HG03442 (cell line): Measurements from ENCODE around the gene CEP83.
"Not testable (repeated sequence)": the region's sequence is repeated elsewhere in the genome, so short reads cannot be mapped to it uniquely, and the experiment has no call there.

Experiments used
- ATAC-seq: cut with Tn5 transposase; IDR thresholded peaks from one replicate; pipeline ENCODE4 v1.9.1; 2021; ENCODE audit warnings: mild to moderate bottlenecking, moderate library complexity; ENCODE audit not compliant: unreplicated experiment

CEP83 gene

DNA sequence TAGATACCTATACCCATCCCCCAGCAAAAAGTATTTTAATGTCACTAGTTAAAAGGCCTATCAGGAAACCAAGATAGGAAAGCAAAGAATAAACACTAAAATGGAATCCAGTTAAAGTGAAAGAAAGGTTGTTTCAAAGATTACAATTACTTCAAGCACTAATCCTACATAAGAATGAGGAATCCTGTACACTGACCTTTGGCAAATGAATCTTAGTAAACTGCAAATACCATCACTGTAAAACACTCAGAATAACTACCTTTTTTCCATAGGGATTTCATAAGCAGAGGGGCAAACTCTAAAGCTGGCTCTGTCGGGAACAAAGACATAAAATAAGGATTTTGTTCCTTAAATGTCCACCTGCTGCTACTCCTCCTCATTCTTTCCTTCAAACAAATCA, 25.9 kb downstream of the CEP83 start:
- no peak for ATAC-seq

DNA sequence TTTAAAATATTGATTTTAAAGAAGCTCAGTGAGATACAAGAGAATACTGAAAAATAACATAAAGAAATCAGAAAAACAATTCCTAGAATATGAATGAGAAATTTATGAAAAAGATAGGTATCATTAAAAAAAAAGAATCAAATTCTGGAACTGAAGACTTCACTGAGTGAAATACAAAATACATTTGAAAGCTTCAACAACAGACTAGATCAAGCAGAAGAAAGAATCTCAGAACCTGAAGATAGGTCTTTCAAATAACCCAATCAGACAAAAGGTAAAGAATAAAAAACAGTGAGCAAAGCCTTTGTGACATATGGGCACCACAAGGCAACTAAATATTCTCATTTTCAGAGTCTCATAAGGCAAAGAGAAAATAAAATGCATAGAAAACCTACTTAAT, 29.4 kb downstream of the CEP83 start:
- no peak for ATAC-seq

DNA sequence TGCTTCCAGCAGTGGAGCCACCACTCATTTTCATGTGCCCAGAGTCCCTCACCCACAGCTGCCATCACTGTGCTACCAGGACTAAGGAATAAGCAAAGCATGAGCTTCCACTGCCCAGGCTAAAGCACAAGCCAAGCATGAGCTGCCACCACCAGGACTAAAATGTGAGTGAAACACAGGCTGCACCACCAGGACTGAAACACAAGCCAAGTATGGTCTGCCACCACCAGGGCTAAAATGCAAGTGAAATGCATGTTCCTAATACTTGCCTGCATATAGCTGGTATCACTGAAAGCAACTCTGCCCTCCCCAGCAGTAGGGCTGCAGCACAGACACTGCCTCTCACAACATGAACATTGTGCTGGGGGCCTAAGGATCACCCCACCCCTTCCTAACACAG, 30.0 kb downstream of the CEP83 start:
- ATAC-seq, result no peak

DNA sequence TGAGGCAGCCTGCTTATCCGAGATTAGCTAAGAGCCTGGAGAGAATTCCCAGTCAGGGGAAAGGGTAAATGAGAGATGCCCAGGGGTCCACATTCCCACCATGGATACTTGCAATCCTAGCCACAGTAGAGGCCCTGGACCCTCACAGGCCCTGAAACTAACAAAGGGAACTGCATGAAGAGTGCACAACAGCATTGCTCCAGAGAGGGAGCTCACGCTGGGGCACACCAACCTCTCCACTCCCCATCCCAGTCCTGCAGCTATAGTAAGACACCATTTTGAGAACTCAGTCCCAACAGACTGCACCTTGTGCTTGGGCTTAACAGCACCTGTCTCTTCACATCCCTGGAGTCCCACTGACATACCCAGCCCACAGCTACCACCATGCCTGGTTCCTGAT, 30.5 kb downstream of the CEP83 start:
- no peak for ATAC-seq

DNA sequence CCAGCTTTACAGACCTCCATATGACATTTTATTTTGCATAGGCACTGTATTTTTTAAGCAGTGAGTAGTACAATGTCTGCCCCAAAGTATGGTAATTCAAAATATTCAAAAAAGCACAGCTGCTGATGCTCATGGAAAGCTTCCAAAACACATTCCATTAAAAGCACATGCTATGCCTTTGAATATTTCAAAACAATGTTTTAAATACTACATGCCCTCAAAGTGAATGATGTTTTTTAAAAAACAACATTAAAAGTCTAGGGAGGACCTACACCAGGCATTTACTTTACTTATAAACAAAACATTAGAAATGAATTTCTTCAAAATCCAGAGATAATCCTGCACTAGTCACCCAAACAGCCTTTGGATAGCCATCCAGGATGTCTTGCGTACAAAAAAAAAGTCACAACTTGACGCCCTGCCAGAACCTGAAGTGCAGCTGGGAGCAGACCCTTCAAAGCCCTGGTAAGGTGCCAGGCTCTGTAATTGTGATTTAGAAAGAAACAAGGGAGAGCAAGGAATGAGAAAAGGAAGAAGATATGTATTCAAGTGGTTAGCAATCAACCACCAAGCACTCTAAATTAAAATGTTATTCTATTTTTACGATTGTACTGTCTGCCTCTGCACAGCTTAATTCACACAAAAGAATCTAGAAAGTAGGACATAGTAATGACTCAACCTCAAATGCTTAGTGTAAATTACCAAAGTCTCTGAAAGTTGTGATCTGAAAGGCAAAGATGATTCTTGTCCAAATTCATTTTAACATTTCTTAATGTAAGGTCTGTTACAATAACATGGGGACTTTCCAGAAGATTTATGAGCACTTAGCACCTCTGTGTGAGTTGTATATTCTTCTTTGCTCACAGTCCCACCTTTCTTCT, 31.9 kb downstream of the CEP83 start:
- ATAC-seq, result no peak

DNA sequence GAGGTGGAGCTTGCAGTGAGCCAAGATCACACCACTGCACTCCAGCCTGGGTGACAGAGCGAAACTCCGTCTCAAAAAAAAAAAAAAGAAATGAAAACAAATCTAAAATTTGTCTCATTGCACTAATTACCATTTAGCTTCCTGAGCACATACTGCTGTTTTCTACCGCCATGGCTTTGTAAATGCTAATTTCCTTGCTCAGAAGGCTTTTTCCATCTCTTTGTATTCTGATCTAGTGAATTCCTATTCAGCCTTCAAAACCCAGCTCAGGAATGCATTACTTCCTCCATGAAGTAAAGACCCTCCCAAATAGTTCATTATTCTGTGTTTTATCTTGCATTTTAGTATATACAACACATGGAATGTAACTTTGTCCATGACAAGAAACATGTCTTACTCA, 33.6 kb downstream of the CEP83 start:
- no peak for ATAC-seq

DNA sequence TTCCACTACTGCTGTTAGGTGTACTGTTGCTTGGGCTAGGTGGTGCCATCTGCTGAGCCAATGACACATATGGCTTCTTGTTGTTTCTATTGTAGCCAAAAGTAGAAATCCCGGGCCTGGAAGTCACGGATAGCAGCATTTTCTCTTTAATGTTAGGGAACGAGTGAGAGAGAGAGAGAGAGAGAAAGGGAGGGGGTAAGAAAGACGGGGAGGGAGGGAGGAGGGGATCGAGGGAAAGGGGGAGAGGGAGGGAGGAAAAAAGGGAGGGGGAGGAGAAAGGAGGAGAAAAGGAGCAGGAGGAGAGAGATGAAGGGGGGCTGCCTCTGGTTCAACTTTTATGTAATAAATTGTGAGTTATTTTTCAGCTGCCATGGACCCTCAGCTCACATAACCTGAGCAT, 34.8 kb downstream of the CEP83 start:
- not testable (repeated sequence) for ATAC-seq

DNA sequence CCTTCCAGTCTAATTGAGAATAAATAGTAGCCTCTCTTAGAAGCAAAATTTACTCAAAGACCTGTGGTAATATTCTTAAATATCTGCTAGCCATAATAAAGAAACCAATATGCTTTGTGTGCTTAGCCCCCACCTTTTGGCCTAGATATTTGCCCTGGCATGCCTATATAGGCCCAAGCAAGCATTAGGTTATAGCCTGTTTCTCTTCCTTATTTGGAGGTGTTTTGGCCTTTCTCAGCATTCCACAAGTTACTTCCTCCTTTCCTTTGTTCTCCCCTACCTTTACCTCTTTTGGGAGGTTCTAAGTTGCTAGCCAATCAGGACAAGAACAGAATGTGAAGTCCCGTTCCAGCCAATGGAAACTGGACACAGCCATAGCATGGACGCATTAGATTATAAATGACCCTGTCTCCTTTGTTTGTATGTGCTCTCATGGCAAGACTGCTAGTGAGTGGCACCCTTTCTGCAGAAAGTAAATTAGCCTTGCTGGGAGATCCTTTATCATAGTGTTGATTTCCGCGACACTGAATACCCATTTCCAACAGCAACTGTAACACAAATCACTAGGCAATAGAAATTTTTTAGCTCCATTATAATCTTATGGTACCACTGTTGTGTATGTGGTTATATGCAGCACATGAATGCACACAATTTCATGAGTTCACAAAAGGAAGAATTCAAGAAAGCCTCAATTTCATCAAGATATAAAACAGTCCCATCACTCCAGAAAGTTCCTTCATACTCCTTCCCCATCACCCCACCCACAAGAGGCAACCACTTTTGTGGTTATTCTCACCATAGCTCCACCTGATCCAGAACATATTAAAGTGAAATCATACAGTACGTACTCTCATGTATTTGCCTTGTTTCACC, 37.6 kb downstream of the CEP83 start:
- no peak for ATAC-seq

DNA sequence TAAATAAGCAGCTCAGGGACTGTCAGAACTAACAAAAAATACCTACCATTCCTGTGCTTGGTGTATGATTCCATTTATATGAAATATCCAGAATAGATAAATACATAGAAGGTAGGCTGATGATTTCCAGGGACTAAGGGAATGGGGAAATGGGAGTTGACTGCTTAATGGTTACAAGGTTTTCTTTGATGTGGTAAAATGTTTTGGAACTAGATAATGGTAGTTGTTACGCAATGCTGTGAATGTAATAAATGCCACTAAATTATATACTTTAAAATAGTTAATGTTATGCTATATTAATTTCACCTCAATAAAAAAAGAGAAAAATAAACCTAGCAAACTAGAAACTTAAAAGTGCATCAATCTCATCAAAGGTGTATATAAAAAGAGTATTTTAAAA, 41.1 kb downstream of the CEP83 start:
- ATAC-seq, result no peak

DNA sequence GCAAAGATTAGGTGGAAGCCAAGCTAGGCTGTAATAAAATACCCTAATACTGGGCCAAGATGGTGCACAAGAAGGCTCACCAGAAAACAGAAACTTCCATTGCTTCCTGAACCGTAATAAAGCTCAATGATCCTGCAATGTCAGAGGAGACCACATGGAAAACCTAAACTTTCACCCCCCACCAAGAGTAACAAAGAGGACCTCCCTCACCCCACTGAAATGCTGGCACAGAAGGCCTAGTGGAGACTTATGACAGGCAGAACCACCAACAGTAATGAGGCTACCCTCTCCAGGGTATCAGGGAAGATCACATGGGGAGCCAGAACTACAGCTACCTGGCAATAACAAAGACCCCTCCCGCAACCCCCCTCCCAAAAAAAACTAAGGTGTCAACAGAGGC, 43.1 kb downstream of the CEP83 start:
- ATAC-seq, result no peak

DNA sequence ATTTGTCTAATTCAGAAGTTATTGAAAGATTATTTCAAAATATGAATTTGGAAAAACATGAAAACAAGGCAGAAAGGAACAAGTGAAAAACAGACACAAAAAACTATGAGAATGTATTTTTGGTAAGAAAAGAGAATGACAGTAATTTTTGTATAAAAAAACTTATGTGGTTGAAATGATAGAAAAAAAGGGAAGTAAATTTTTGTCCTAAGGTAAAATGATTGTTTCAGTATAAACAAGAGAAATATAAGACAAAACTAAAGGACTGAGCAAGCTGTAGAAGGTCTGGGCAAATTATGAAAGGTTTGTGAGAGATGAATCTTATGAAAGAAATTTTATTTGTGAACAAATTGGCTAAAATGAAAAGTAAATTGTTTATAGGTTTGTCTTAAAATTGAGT, 44.6 kb downstream of the CEP83 start:
- ATAC-seq, result no peak

DNA sequence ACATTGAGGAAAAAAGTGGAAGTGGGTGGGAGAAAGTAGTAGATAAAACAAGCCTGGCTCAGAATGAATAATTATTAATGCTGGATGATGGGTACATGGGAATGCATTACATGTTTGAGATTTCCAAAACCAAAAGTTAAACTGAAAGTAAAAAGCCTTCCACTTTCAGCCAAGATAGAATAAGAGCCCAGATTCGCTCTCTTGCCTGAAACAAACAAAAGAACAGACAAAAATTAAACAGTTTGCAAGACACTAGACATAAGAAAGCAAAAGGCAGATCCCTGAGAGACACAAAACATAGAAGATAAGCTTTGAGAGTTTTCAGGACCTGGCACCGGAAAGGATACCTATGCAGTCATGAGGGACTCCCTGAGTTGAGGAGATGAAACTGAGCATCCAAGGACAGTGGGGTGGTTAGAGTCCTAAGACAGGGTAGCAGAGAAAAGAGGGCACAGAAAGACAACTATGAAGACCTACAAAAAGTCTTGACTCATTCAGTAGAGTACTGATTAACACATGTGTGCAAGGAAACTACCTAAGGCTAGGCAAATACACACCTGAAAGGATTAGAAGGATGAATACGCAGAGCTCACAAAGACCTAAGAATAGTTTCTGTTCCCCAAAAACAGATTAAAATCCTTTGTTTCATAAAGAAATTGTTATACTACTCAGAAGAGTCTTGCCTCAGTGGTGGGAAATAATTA, 54.1 kb downstream of the CEP83 start:
- ATAC-seq, result peak; percentile 85

DNA sequence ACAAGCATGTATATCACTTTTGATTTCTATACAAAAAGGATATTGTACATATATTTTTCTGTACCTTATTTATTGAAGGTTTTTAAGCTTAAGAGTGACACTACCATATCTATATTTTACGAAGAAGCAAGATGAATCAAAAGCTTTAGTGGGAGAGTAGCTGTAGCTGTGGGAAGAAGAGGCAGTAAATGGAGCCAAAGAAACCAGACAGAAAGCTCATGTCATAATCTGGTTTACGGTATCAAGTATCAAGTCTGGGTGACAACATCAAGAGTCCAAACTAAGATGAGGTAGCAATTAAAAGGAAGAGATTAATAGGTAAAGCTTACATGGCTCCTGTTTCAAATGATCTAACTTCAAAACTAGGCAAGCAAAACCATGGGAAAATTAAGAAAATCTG, 54.8 kb downstream of the CEP83 start:
- no peak for ATAC-seq

DNA sequence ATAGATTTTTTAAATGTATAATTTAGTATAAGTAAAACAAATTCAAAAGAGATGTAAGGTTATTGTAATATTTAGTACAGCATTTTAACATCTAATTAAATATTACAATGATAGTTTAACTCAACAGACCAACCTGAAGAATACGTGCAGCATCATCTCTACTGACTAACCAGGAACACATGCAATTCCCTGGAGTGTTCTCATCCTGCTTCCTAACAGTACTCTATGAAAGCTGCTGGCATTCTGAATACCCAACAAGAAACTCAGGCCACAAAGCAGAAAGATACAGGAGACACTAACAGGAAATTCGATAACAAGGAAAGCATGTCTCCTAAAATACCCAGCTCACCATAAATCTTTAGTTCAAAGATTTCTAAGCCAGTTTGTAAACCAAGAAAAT, 58.3 kb downstream of the CEP83 start:
- ATAC-seq, result no peak

DNA sequence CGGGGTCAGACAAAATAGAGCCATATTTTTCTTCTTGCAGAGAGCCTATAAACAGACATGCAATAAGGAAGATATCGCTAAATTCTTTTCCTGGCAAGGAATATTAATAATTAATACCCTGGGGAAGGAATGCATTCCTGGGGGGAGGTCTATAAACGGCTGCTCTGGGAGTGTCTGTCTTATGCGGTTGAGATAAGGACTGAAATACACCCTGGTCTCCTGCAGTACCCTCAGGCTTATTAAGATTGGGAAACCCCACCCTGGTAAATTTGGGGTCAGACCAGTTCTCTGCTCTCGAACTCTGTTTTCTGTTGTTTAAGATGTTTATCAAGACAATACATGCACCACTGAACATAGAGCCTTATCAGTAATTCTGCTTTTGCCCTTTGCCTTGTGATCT, 61.0 kb downstream of the CEP83 start:
- ATAC-seq, result not testable (repeated sequence)

DNA sequence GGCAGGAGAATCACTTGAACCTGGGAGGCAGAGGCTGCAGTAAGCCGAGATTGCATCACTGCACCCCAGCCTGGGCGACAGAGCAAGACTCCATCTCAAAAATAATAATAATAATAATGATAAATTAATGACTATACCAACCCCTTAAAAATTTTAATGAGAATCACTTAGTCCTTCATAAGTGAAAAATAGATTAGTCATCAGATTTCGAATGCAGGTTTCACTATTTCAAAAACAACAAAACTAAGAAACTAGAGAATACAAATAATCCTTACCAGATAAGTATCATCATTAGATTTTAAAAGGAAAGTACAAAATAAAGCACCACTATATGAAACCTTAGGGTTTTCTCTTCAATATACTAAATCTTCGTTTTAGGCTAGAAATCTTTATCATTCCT, 62.3 kb downstream of the CEP83 start:
- no peak for ATAC-seq

DNA sequence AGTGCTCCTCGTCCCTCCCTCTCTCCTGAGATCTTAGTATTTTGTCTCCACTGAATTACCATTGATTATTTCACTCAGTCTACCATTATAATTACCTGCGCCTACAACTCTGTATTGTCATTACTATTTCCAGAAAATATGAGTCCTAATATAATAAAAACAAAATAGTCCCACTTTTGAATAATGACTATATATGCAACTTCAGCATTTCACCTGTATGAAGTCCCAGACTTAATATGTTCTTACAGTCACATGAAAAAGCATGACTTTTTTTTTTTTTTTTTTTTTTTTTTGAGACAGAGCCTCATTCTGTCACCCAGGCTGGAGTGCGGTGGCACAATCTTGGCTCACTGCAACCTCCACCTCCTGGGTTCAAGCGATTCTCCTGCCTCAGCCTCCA, 63.7 kb downstream of the CEP83 start:
- ATAC-seq, result not testable (repeated sequence)

DNA sequence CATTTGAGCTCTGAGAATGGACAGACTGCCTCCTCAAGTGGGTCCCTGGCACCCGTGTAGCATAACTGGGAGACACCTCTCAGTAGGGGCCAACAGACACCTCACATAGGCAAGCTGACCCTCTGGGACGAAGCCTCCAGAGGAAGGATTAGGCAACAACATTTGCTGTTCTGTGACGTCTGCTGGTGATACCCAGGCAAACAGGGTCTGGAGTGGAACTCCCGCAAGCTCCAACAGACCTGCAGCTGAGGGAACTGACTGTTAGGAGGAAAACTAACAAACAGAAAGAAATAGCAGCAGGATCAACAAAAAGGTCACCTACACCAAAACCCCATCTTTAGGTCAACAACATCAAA, 69.6 kb downstream of the CEP83 start:
- ATAC-seq, result no peak

DNA sequence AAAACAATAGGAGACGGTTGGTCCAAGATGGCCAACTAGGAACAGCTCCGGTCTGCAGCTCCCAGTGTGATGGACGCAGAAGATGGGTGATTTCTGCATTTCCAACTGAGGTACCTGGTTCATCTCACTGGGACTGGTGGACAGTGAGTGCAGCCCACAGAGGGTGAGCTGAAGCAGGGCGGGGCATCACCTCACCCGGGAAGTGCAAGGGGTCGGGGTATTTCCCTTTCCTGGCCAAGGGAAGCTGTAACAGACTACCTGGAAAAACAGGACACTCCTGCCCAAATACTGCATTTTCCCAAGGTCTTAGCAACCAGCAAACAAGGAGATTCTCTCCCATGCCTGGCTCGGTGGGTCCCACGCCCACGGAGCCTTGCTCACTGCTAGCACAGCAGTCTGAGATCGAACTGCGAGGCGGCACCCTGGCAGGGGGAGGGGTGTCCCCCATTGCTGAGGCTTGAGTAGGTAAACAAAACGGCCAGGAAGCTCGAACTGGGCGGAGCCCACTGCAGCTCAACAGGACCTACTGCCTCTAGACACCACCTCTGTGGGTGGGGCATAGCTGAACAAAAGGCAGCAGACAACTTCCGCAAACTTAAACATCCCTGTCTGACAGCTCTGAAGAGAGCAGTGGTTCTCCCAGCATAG, 70.1 kb downstream of the CEP83 start:
- ATAC-seq, result not testable (repeated sequence)

DNA sequence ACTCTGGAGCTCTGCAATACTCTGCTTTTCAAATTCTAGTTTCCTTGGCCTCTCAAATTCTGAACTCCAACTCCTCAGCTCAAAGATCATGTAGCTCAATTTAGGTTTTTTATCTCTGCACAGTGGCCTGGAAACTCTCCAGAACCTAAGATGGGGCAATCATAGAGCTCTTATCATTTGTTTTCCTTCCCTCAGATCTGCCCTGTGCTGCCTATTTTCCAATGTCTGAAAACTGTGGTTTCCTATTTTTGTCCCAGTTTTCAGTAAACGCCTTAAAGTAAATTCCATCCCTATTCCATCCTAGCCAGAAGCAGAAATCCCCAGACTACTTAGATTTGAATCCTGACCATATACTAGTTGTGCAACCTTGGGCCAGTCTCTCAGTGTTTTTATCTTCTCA, 73.2 kb downstream of the CEP83 start:
- no peak for ATAC-seq

DNA sequence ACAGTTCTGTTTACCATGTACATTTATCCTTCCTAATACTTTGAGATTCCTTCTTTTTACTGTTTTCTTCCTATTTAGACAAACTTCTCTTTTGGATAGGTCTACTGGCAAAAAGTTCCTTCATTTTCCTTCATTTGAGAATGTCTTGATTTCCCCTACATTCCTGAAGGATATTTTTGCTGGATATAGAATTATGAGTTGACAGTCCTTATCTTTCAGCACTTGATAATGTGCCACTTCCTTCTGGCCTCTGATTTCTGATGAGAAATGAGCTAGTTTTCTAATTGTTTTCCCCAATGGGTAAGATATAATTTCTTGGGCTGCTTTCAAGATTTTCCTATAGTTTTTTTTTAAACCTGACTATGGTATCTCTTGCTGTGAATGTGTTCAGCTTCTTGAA, 75.6 kb downstream of the CEP83 start:
- no peak for ATAC-seq
